ENCODE measurements around the gene FNDC3B. TPM values are rescaled to one million over a fixed set of nuclear protein-coding genes. Genes with fewer than 3 reads are reported as not detected.
"Not testable (repeated sequence)": the region's sequence is repeated elsewhere in the genome, so short reads cannot be mapped to it uniquely, and the experiment has no call there.

FNDC3B gene
- total RNA-seq: 185 TPM
- 11.8 TPM for polyA plus RNA-seq (ENCODE audit: insufficient read depth, low read depth, low replicate concordance)
- long read RNA-seq, donor 1, full-length matches to known transcripts: 1 of 7 reads
- long read RNA-seq, donor 1, partial matches to known transcripts: 6 of 7 reads
- long read RNA-seq, donor 1, other reads (novel, unspliced or antisense): 0 of 7 reads
- long read RNA-seq, donor 2, full-length matches to known transcripts: 2 of 2 reads
- long read RNA-seq, donor 2, partial matches to known transcripts: 0 of 2 reads
- long read RNA-seq, donor 2, other reads (novel, unspliced or antisense): 0 of 2 reads
- long read RNA-seq, donor 3, full-length matches to known transcripts: 7 of 17 reads
- long read RNA-seq, donor 3, partial matches to known transcripts: 10 of 17 reads
- long read RNA-seq, donor 3, other reads (novel, unspliced or antisense): 0 of 17 reads
- long read RNA-seq, donor 4, full-length matches to known transcripts: 2 of 13 reads
- long read RNA-seq, donor 4, partial matches to known transcripts: 11 of 13 reads
- long read RNA-seq, donor 4, other reads (novel, unspliced or antisense): 0 of 13 reads
- long read RNA-seq, donor 5: 0 reads
- long read RNA-seq, donor 6, partial matches to known transcripts: 5 of 9 reads
- long read RNA-seq, donor 6, other reads (novel, unspliced or antisense): 0 of 9 reads
- long read RNA-seq, donor 7, full-length matches to known transcripts: 16 of 61 reads
- long read RNA-seq, donor 7, partial matches to known transcripts: 20 of 61 reads
- long read RNA-seq, donor 7, other reads (novel, unspliced or antisense): 25 of 61 reads
- long read RNA-seq, donor 8, partial matches to known transcripts: 14 of 14 reads
- long read RNA-seq, donor 8, other reads (novel, unspliced or antisense): 0 of 14 reads
- long read RNA-seq, donor 9, partial matches to known transcripts: 0 of 1 reads
- long read RNA-seq, donor 9, other reads (novel, unspliced or antisense): 0 of 1 reads
- long read RNA-seq, donor 10, partial matches to known transcripts: 9 of 10 reads
- long read RNA-seq, donor 10, other reads (novel, unspliced or antisense): 0 of 10 reads

- peak; percentile 54 for FAIRE-seq
- no peak for TF ChIP-seq CTCF (IDR thresholded peaks at IDR 0.05; ENCODE audit: borderline replicate concordance, extremely low read depth, insufficient read depth)
- Histone ChIP-seq H3K9me3 (ENCODE audit: control insufficient read depth in 2 of 3, insufficient read depth in 1 of 3, low read length in 3 of 3) (no peaks in the 10 kb centered on the region), H3K27ac (ENCODE audit: low read depth in 2 of 2, low read length in 2 of 2) (peak within 1 kb of the TSS; percentile 98), H3K36me3 (ENCODE audit: control insufficient read depth in 2 of 3, insufficient read depth in 3 of 3, low read length in 3 of 3) (no peaks in the 10 kb centered on the region), H3K4me3 (ENCODE audit: low read length in 3 of 3) (peak within 1 kb of the TSS; percentile 69 to 79 (median 76)), H3K9ac (ENCODE audit: low read length in 3 of 3) (peak within 1 kb of the TSS; percentile 57 to 86 (median 84)), H3K27me3 (ENCODE audit: control insufficient read depth, insufficient read depth, low read length) (no peaks in the 10 kb centered on the region), H3K4me1 (ENCODE audit: control insufficient read depth in 2 of 3, insufficient read depth in 2 of 3, low read depth in 1 of 3, low read length in 3 of 3) (peaks cover 2 to 8% (median 2%) of the 10 kb centered on the region in 3 donors)
- intact Hi-C loops (cut with DNase I): loop anchor here (10.0 kb wide), 1 partner anchor 295 kb away; no protein-coding TSS in a partner anchor
- DNase-seq: peak; percentile 96 to 98 (median 97)
Observed at GRCh38 chr3:172039436-172040077, at the start of gene FNDC3B. FNDC3B (plus strand) TSS chr3:172039578; CDS start chr3:172112480, 72,902 bp downstream.

GRCh38 chr3:171990239-171990638 lies 49.1 kb upstream of the FNDC3B start:
- H3K27ac ChIP-seq (ENCODE audit: low read depth in 2 of 2, low read length in 2 of 2); DNase-seq; H3K9ac ChIP-seq (ENCODE audit: low read length in 3 of 3); H3K27me3 ChIP-seq (ENCODE audit: control insufficient read depth, insufficient read depth, low read length); H3K36me3 ChIP-seq (ENCODE audit: control insufficient read depth in 2 of 3, insufficient read depth in 3 of 3, low read length in 3 of 3); H3K4me1 ChIP-seq (ENCODE audit: control insufficient read depth in 2 of 3, insufficient read depth in 2 of 3, low read depth in 1 of 3, low read length in 3 of 3); intact Hi-C loops (cut with DNase I); H3K9me3 ChIP-seq (ENCODE audit: control insufficient read depth in 2 of 3, insufficient read depth in 1 of 3, low read length in 3 of 3); FAIRE-seq; H3K4me3 ChIP-seq (ENCODE audit: low read length in 3 of 3): not testable (repeated sequence)

- no peak for TF ChIP-seq CTCF (IDR thresholded peaks at IDR 0.05; ENCODE audit: borderline replicate concordance, extremely low read depth, insufficient read depth)
- Histone ChIP-seq H3K4me1 (ENCODE audit: control insufficient read depth in 2 of 3, insufficient read depth in 2 of 3, low read depth in 1 of 3, low read length in 3 of 3) (no peaks in the 10 kb centered on the region), H3K36me3 (ENCODE audit: control insufficient read depth in 2 of 3, insufficient read depth in 3 of 3, low read length in 3 of 3) (no peaks in the 10 kb centered on the region), H3K9ac (ENCODE audit: low read length in 3 of 3) (no peak overlapping the region), H3K4me3 (ENCODE audit: low read length in 3 of 3) (no peak overlapping the region), H3K27me3 (ENCODE audit: control insufficient read depth, insufficient read depth, low read length) (no peaks in the 10 kb centered on the region), H3K27ac (ENCODE audit: low read depth in 2 of 2, low read length in 2 of 2) (no peak overlapping the region), H3K9me3 (ENCODE audit: control insufficient read depth in 2 of 3, insufficient read depth in 1 of 3, low read length in 3 of 3) (peaks cover 0 to 4% (median 0%) of the 10 kb centered on the region in 3 donors)
- intact Hi-C loops (cut with DNase I): no loop called here
- DNase-seq: no peak
- FAIRE-seq: no peak
Observed at GRCh38 chr3:171991166-171991565, 48.2 kb upstream of the FNDC3B start.
